OCI-LY3 (cell line): ENCODE measurements around the gene DNAAF5.

ENCODE experiments used
- CTCF ChIP-seq: fragments of 200-600, 300-600 bp; sonication (generic); IDR thresholded peaks from 2 replicates; pipeline ENCODE4 v1.5.1; 2014; ENCODE audit warnings: antibody characterized with exemption, low read length, low read depth
- EZH2phosphoT487 ChIP-seq: fragments of 200-600 bp; shearing (Covaris generic); IDR thresholded peaks from 2 replicates; pipeline ENCODE4 v1.6.1; 2018; ENCODE audit warnings: antibody characterized with exemption, mixed run types, low read depth

GRCh38 chr7:726084-726853, at the start of gene DNAAF5:
- TF ChIP-seq CTCF (no peak), EZH2phosphoT487 (no peak)
